HG02840 (cell line): ENCODE measurements around the gene PCGF5.
"Not testable (repeated sequence)": the region's sequence is repeated elsewhere in the genome, so short reads cannot be mapped to it uniquely, and the experiment has no call there.

Experiments used
- ATAC-seq: cut with Tn5 transposase; IDR thresholded peaks from one replicate; pipeline ENCODE4 v1.9.1; 2021; ENCODE audit warnings: mild to moderate bottlenecking, moderate library complexity, moderate number of reproducible peaks; ENCODE audit not compliant: unreplicated experiment, low FRiP score

PCGF5 gene

DNA sequence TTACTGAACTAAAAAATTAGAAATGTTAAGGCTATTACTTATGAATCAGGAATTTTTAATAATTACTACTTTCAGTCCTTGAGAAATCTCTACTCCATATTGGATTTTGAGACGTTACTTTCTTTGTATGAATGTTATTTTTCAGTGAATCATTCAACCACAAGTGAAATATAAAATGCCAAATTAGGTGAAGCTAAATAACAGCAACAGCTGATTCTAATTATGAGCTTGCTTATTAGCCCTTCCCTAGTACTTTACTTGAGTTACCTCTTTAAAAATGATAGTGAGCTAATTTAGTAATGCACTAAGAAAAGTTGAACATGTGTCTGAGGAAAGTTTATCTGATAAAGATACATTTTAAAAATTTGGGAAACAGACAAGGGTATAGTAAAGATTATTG lies 51.4 kb downstream of the PCGF5 start:
- ATAC-seq = no peak

- no peak for ATAC-seq
Observed at GRCh38 chr10:91284486-91285090, 64.1 kb downstream of the PCGF5 start.

DNA sequence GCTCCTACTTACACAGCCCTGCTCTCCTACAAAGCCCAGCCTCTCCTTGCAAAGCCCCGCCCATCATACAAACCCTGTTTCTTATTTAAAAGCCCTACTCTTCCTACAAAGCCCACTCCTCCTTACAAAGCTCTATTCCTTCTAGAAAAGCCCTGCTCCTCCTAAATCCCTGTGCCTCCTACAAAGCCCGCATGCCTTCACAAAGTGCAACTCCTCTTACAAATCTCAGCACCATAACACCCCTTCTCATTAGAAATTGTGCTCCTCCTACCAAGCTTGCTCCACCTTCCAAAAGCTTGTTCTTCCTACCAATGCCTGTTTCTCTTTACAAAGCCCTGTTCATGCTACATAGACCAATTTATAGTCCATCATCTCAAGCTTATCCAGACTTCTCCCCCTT lies 66.1 kb downstream of the PCGF5 start:
- ATAC-seq = no peak

DNA sequence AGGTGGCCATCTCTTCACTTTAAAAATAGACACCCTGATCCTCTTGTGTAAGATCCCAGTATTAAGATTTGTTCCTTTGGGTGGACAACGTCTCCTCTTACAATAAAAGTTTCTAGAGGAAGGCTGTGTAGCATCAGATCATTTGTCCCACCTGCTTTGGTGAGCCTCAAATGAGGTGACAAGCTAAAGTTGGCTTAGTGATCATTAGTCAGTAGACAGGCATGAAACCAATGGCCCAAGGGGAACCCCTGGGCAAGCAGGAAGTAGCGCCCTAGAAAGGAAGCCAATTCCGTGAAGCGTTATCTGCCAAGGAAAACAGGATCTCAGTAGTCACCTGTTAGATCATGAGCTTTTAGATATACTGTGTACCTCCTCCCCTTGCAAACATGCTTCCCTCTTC lies 66.8 kb downstream of the PCGF5 start:
- ATAC-seq = no peak

DNA sequence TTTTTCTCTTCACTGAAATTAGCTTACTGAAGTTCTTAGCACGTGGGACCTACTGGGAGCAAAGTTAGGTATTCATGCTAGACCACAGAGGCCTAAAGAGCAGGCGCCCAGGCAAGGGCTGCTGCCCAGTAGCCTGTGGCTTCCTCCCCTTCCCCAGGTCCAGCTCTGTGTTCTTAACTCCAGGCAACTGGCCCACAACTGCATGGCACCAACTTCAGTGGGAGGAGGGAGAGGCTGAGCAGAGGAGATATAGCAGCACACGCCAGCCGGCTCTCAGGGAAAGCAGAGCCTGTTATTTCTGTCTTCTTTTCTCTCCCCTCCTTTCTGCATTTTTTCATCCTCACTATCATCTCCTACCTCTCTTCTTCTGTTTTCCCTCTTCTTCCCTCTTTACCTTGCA lies 67.4 kb downstream of the PCGF5 start:
- ATAC-seq = no peak

DNA sequence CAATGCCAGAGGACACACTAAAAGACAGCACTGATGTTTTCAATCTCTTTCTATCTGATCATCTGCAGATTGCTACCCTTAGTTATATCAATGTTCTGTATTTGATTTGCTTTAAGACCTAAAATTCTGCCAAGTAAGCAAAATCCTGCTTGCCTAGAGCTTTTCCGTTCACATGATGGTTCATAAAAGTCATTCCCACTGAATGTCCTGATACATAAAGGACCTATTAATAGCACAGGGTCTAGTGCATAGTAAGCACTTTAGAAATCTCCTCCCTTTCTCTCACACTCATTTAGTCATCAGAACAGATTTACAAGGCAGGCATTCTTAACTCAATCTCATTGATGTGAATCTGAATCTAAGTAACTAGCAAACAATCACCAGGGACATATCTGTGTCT lies 68.8 kb downstream of the PCGF5 start:
- ATAC-seq = no peak

- ATAC-seq = no peak
Observed at GRCh38 chr10:91290607-91291006, 70.1 kb downstream of the PCGF5 start.

GRCh38 chr10:91294134-91294906 lies 73.9 kb downstream of the PCGF5 start:
- ATAC-seq = no peak

GRCh38 chr10:91295346-91295745 lies 74.9 kb downstream of the PCGF5 start:
- no peak for ATAC-seq

DNA sequence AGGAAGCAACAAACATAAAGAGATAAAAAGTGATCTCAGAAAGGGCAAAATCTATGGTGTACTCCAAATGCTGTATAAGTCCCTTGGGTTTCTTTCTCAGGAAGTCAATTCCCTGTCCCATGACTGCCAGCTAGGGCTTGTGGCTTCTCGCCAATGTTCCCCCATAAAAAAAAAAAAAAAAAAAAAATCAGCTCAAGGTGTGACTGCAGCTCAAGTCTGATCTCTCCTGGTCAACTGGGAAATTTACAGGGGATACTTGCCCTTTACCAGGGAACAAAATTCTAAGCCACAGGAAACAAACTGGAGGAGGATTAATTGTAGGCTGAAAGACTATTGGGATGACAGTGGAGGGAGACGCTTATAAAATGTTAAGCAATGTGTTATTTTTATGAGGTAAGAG lies 76.0 kb downstream of the PCGF5 start:
- ATAC-seq = no peak

GRCh38 chr10:91298224-91298871 lies 77.9 kb downstream of the PCGF5 start:
- no peak for ATAC-seq

DNA sequence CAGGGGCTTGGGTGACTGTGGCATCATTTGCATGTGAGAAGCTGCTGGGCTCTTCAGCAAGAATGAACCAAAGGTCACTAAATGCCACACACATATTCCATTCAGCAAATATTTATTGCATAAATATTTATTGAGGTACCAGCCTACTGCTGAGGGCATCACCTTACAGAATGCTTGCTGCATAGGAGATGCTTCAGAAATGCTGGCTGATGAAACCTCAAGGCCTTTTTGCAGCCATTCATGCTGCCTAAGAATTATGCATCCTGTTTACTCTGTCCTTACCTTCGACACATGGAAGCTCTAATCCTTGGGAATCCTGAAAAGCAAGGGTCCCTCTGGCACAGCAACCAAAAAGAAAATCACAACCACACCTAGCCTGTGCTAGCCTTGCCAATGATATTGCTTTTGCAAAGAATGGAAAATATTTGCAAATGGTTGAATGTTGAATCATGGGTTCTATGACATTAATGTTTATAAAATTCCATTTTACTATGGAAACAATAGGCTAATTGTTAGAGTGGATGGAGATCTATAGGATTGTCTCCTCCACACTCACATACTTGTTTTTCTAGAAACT lies 79.6 kb downstream of the PCGF5 start:
- ATAC-seq = no peak

GRCh38 chr10:91302946-91303345 lies 82.5 kb downstream of the PCGF5 start:
- ATAC-seq = not testable (repeated sequence)

- not testable (repeated sequence) for ATAC-seq
Observed at GRCh38 chr10:91305979-91306378, 85.5 kb downstream of the PCGF5 start.

- ATAC-seq = no peak
Observed at GRCh38 chr10:91307489-91307888, 87.0 kb downstream of the PCGF5 start.

- ATAC-seq = no peak
Observed at GRCh38 chr10:91309711-91310110, 89.2 kb downstream of the PCGF5 start.

DNA sequence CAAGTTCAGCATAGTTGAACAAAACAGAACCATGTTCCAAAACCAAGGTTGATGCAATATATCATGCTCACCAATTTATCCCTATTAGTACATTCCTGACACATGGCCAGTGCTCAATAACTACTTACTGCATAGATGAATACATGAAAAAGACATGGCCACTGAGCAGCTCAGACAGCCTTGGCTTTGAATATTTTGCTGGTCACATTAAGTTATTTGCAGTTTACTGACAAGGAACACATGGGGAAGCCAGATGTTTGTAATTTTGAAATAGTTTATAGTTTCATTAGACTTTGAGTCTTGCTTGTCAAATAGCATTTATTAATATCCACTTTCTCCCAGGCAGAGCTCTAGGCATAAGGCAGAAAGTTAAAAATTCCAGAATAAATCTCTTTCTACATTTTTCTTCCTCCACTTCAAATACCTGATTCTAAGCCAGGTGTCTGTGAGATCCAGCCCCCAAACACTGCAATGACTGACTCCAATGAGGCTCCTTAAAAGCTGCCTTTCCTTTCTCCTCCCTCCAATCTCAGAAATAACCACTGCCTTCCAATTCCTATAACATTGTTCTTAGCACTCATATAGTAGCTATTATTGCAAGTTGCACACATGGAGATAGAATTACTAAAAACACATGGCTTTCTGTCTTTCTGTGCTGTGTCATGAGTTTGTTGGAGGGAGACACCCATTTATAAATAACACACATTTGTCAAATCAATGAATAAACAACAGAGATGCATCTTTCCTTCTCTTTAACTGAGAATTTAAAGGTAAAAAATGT lies 91.3 kb downstream of the PCGF5 start:
- ATAC-seq = no peak

GRCh38 chr10:91312382-91312733 lies 91.9 kb downstream of the PCGF5 start:
- no peak for ATAC-seq

DNA sequence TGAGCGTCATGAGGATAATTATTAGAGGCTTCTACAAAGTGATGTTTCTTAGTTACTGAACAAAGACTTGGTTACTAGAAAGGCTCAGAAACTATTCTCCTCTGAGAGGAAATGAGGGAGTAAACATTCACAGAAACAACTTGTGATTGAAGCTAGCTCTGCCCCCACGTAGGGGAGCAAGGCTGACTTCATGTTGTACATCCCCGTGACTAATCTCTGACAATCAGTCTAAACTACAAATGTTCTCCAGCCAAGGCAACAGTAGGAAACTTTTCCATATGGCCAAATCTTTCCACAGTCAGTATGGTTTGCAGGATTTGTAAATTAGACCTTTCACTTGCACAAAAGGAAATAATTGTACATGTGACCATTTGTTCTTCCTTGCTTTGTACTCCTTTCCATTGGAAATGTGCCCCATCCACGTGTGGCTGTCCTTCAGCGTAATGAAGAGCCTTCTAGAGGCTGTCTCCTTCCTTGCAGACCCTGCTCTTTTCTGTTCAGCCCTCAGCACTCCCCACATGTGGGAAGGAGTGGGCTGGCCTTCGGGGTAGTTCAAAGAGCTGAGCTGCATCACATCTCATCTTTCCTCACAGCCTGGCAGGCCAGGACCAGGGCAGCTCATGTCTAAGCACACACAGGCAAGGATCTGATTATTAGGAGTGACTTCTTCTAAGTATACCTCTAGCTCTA lies 93.5 kb downstream of the PCGF5 start:
- ATAC-seq = no peak

DNA sequence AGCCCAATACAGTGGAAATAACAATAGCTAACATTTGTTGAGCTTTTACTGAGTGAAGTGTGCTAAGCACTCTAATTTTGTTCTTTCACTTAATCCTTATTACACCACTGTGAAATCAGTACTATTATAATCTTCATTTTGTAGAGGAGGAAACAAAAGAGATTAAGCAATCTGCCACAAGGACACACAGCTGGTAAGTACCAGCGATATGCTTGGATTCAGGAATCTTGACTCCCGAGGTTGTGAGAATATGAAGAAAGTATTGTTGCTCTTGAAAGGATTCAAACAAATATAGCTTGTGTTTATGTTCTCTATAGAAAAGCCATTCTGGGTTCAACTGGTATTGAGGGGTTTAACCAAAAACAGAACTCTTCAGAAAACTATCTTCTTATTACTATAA lies 96.0 kb downstream of the PCGF5 start:
- ATAC-seq = no peak
